Hepatocyte (in vitro differentiated cells): Measurements from ENCODE around the gene STUB1. TPM values are rescaled to one million over a fixed set of nuclear protein-coding genes. Genes with fewer than 3 reads are reported as not detected.

ENCODE experiments used
- DNase-seq: peaks from one replicate; pipeline ENCODE4 v3.0.0-alpha.2; 2016; ENCODE audit warnings: low spot score
- H2AFZ ChIP-seq: fragments of 200-600 bp; sonication (generic); 2 replicates; pipeline ENCODE4 v1.6.0; 2016; ENCODE audit warnings: antibody characterized with exemption, mild to moderate bottlenecking
- H3K27ac ChIP-seq: fragments of 200-600 bp; sonication (generic); 2 replicates; pipeline ENCODE4 v1.5.1; 2016; ENCODE audit warnings: mild to moderate bottlenecking
- H3K27me3 ChIP-seq: fragments of 200-600 bp; sonication (generic); 2 replicates; pipeline ENCODE4 v1.6.1; 2016
- H3K36me3 ChIP-seq: fragments of 200-600 bp; sonication (generic); replicated peaks from 2 replicates; pipeline ENCODE4 v1.5.1; 2016; ENCODE audit warnings: low read depth; ENCODE audit not compliant: insufficient read depth
- H3K4me1 ChIP-seq: fragments of 200-600 bp; sonication (generic); 2 replicates; pipeline ENCODE4 v1.5.1; 2016; ENCODE audit warnings: mild to moderate bottlenecking, moderate library complexity; ENCODE audit not compliant: insufficient read depth
- H3K4me2 ChIP-seq: fragments of 200-600 bp; sonication (generic); 2 replicates; pipeline ENCODE4 v1.6.0; 2016
- H3K4me3 ChIP-seq: fragments of 200-600 bp; sonication (generic); 2 replicates; pipeline ENCODE4 v1.5.1; 2016; ENCODE audit warnings: mild to moderate bottlenecking
- H3K79me2 ChIP-seq: fragments of 200-600 bp; sonication (generic); 2 replicates; pipeline ENCODE4 v1.6.0; 2017; ENCODE audit warnings: mild to moderate bottlenecking
- H3K9me2 ChIP-seq: fragments of 200-600 bp; sonication (generic); replicated peaks from 2 replicates; pipeline ENCODE4 v1.6.0; 2017; ENCODE audit warnings: mild to moderate bottlenecking; ENCODE audit not compliant: insufficient read depth
- H3K9me3 ChIP-seq: fragments of 200-600 bp; sonication (generic); 2 replicates; pipeline ENCODE4 v1.5.1; 2016; ENCODE audit warnings: low read depth, mild to moderate bottlenecking
- H4K20me1 ChIP-seq: fragments of 200-600 bp; sonication (generic); 2 replicates; pipeline ENCODE4 v1.6.0; 2016; ENCODE audit warnings: mild to moderate bottlenecking; ENCODE audit not compliant: insufficient read depth, poor library complexity, severe bottlenecking
- EZH2 ChIP-seq: fragments of 200-600 bp; sonication (generic); IDR thresholded peaks from 2 replicates; pipeline ENCODE4 v1.6.1; 2016; ENCODE audit warnings: antibody characterized with exemption, mild to moderate bottlenecking, borderline replicate concordance
- EZH2phosphoT487 ChIP-seq: fragments of 200-600 bp; sonication (generic); IDR thresholded peaks from one replicate; pipeline ENCODE4 v1.6.1; 2018; ENCODE audit warnings: antibody characterized with exemption, mild to moderate bottlenecking, low read depth, moderate library complexity; ENCODE audit not compliant: unreplicated experiment, severe bottlenecking
- WGBS: methylation state at CpG from one replicate; pipeline ENCODE4 v1.1.6; 2016; ENCODE audit warnings: low lambda C conversion rate; ENCODE audit errors: missing lambda C conversion rate; 5-methylcytosine and 5-hydroxymethylcytosine counted together
- polyA plus RNA-seq: library from polyadenylated mRNA; unstranded; fragments of >200 nt; fragmentation: Nextera tagmentation; extraction: Ambion mirVana; gene quantifications from 2 replicates; pipeline ENCODE4 v1.2.1, GENCODE V29; 2016
- total RNA-seq: library from RNA; depleted of rRNA; stranded (reverse); fragments of >200 nt; gene quantifications from 2 replicates; pipeline ENCODE4 v1.2.3, GENCODE V29; 2014
- TF ChIP-seq, protein P1 (sequence below): fragments of 200-600 bp; sonication (generic); IDR thresholded peaks from 2 replicates; pipeline ENCODE4 v1.5.1; 2016; ENCODE audit warnings: antibody characterized with exemption, mild to moderate bottlenecking; ENCODE audit not compliant: poor library complexity

STUB1 gene
- total RNA-seq, result 116 TPM in 2 replicates
- polyA plus RNA-seq, result 231 and 249 TPM in 2 replicates

DNA sequence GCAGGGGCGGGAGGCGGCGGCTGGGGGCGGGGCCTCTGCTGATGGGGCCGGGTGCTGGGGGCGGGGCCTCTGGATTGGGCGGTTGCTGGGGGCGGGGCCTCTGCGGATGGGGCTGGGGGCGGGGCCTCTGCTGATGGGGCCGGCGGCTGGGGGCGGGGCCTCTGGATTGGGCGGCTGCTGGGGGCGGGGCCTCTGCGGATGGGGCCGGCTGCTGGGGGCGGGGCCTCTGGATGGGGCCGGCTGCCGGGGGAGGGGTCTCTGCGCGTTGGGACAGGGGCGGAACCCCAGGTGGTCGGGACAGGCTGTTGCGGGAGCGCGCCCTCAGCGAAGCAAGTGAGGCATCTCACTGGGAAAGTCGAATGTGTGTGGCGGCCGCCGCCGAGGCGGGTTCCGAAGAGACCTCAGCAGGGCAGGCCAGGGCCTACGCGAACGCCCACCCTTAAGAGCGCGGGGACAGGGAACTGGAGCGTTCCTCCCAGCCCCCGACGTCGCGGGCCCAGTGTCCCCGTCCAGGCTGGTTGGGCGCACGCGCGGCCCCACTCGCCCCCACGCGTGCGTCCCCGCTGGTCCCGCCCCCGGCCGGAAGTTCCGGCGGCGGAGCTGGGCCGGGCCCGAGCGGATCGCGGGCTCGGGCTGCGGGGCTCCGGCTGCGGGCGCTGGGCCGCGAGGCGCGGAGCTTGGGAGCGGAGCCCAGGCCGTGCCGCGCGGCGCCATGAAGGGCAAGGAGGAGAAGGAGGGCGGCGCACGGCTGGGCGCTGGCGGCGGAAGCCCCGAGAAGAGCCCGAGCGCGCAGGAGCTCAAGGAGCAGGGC lies at the start of gene STUB1:
STUB1 (plus strand) TSS at position 597 of the 811 bp plus-strand sequence; CDS start at position 713, 116 bp downstream.
- Histone ChIP-seq H3K36me3 (no peaks in the 10 kb centered on the region), H3K4me3 (peak within 1 kb of the TSS; percentile 100), H3K27ac (peak within 1 kb of the TSS; percentile 97), H3K4me1 (peaks cover 41% of the 10 kb centered on the region), H3K9me2 (no peaks in the 10 kb centered on the region), H3K79me2 (peaks cover 32% of the 10 kb centered on the region), H3K9me3 (no peaks in the 10 kb centered on the region), H2AFZ (peak within 1 kb of the TSS; percentile 94), H3K27me3 (no peaks in the 10 kb centered on the region), H3K4me2 (peak within 1 kb of the TSS; percentile 99), H4K20me1 (peaks cover 27% of the 10 kb centered on the region)
- TF ChIP-seq EZH2, result no peak
- TF ChIP-seq, protein P1, sequence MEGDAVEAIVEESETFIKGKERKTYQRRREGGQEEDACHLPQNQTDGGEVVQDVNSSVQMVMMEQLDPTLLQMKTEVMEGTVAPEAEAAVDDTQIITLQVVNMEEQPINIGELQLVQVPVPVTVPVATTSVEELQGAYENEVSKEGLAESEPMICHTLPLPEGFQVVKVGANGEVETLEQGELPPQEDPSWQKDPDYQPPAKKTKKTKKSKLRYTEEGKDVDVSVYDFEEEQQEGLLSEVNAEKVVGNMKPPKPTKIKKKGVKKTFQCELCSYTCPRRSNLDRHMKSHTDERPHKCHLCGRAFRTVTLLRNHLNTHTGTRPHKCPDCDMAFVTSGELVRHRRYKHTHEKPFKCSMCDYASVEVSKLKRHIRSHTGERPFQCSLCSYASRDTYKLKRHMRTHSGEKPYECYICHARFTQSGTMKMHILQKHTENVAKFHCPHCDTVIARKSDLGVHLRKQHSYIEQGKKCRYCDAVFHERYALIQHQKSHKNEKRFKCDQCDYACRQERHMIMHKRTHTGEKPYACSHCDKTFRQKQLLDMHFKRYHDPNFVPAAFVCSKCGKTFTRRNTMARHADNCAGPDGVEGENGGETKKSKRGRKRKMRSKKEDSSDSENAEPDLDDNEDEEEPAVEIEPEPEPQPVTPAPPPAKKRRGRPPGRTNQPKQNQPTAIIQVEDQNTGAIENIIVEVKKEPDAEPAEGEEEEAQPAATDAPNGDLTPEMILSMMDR, result no peak
- WGBS, result under 1% methylated on average over 31 of the region's 91 CpGs
- DNase-seq, result peak; percentile 95

DNA sequence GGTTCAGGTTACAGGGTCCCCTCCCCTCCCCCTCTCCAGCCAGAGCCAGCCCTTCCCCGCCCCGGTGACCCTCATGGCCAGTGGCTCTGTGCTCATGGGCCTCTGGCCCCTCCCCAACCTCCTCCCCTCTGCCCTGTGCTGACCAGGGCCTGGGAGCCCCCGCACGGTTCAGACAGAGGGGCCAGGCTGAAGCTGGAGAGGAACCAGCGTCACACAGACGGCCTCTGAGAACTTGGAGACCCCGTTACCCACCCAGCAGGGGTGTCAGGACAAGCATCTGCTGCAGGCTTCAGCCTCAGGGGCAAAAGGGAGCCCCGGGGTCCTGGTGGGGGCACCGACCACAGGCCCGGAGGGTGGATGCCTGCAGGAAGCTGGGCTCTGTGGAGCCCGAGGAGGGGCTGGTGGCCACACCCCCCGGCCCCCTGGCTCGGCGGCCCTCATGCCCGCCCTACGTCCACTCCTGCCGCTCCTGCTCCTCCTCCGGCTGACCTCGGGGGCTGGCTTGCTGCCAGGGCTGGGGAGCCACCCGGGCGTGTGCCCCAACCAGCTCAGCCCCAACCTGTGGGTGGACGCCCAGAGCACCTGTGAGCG lies 49.3 kb upstream of the STUB1 start, which contains the start of gene WFIKKN1:
WFIKKN1 (plus strand) TSS at position 171 of the 591 bp plus-strand sequence; CDS start at position 440, 269 bp downstream.
- Histone ChIP-seq H3K27ac (no peak within 1 kb of the TSS), H4K20me1 (no peaks in the 10 kb centered on the region), H2AFZ (no peak within 1 kb of the TSS), H3K4me1 (peaks cover 22% of the 10 kb centered on the region), H3K4me3 (no peak within 1 kb of the TSS), H3K9me3 (no peaks in the 10 kb centered on the region), H3K9me2 (no peaks in the 10 kb centered on the region), H3K4me2 (peak within 1 kb of the TSS; percentile 73), H3K27me3 (no peaks in the 10 kb centered on the region), H3K36me3 (no peaks in the 10 kb centered on the region), H3K79me2 (peaks cover 12% of the 10 kb centered on the region)
- no peak for TF ChIP-seq EZH2
- no peak for DNase-seq
- 7% methylated on average over 13 of the region's 23 CpGs for WGBS

DNA sequence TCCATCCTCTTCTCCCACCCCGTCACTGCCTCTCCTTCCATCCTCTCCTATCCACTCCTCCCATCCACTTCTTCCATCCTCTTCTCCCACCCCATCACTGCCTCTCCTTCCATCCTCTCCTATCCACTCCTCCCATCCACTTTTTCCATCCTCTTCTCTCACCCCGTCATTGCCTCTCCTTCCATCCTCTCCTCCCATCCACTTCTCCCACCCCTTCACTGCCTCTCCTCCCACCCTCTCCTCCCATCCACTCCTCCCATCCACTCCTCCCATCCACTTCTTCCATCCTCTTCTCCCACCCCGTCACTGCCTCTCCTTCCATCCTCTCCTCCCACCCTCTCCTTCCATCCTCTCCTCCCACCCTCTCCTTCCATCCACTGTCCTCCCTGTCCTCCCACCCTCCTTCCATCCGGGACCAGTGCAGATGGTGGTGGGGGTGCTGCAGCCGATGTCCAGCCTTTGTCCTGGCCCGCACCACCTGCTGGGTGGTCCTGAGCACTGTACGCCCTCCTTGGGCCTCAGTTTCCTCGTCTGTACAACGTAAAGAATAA lies 48.3 kb upstream of the STUB1 start:
- Histone ChIP-seq H2AFZ (no peak overlapping the region), H3K9me2 (no peaks in the 10 kb centered on the region), H3K27me3 (no peaks in the 10 kb centered on the region), H3K4me2 (no peak overlapping the region), H4K20me1 (no peaks in the 10 kb centered on the region), H3K79me2 (peaks cover 12% of the 10 kb centered on the region), H3K27ac (no peak overlapping the region), H3K36me3 (no peaks in the 10 kb centered on the region), H3K9me3 (no peaks in the 10 kb centered on the region), H3K4me3 (no peak overlapping the region), H3K4me1 (peaks cover 22% of the 10 kb centered on the region)
- DNase-seq, result no peak
- TF ChIP-seq, protein P1, result no peak
- no peak for TF ChIP-seq EZH2phosphoT487
- 82% methylated on average over 6 of the region's 9 CpGs for WGBS
